IMR-90 (cell line): ENCODE results near the gene NCAM1. TPM values are rescaled to one million over a fixed set of nuclear protein-coding genes. Genes with fewer than 3 reads are reported as not detected.

ENCODE experiments used
- ATAC-seq: fragments of 200-7000 bp; cut with Tn5 transposase; 2 replicates; pipeline ENCODE4 v1.9.1; 2020; ENCODE audit warnings: low read depth, mild to moderate bottlenecking, moderate library complexity
- BruUV-seq: library from RNA; stranded (reverse); fragments of 400-500 nt; replicated peaks from 2 replicates; lab custom pipeline; 2021; lab: Mats Ljungman, UMichigan
- CTCF ChIA-PET: fragments of 300-600 bp; formaldehyde crosslinking; extraction: SDS; loops from one replicate; lab custom pipeline; 2021; ENCODE audit warnings: antibody characterized with exemption; lab: Yijun Ruan, JAX
- POLR2A ChIA-PET: fragments of 300-600 bp; sonication (Branson Sonifier 250); formaldehyde crosslinking; loops from one replicate; lab custom pipeline; 2022; ENCODE audit warnings: antibody characterized with exemption; ENCODE audit not compliant: unreplicated experiment; lab: Charles Lee
- DNase-seq: peaks from one replicate; pipeline ENCODE4 v3.0.0; 2013
- H2AFZ ChIP-seq: replicated peaks from 2 replicates; pipeline ENCODE3; 2013; ENCODE audit warnings: low read length, mild to moderate bottlenecking; ENCODE audit not compliant: poor library complexity
- H2AK5ac ChIP-seq: 2 replicates; pipeline ENCODE4 v1.6.1; 2013; ENCODE audit warnings: low read depth, low read length, inconsistent platforms
- H2AK9ac ChIP-seq: replicated peaks from 2 replicates; pipeline ENCODE3; 2013; ENCODE audit warnings: mild to moderate bottlenecking, low read depth, low read length, moderate library complexity; ENCODE audit not compliant: poor library complexity
- H2BK120ac ChIP-seq: 2 replicates; pipeline ENCODE4 v1.6.1; 2013; ENCODE audit warnings: low read depth, low read length, inconsistent platforms
- H2BK15ac ChIP-seq: 3 replicates; pipeline ENCODE4 v1.6.1; 2013; ENCODE audit warnings: low read depth, low read length, inconsistent platforms
- H2BK20ac ChIP-seq: 2 replicates; pipeline ENCODE4 v1.6.1; 2013; ENCODE audit warnings: low read depth, mild to moderate bottlenecking, inconsistent platforms, low read length, moderate library complexity
- H2BK5ac ChIP-seq: 2 replicates; pipeline ENCODE4 v1.6.1; 2013; ENCODE audit warnings: mild to moderate bottlenecking, low read depth, low read length, inconsistent platforms; ENCODE audit not compliant: poor library complexity, severe bottlenecking
- H3K14ac ChIP-seq: replicated peaks from 2 replicates; pipeline ENCODE4 v1.6.1; 2013; ENCODE audit warnings: low read depth, low read length, inconsistent platforms
- H3K18ac ChIP-seq: 2 replicates; pipeline ENCODE4 v1.6.1; 2013; ENCODE audit warnings: low read depth, low read length, control low read depth
- H3K23ac ChIP-seq: 2 replicates; pipeline ENCODE4 v1.6.1; 2013; ENCODE audit warnings: low read depth, low read length, inconsistent platforms
- H3K27ac ChIP-seq: 2 replicates; pipeline ENCODE4 v1.5.1; 2013; ENCODE audit warnings: mild to moderate bottlenecking, control low read depth, low read length; ENCODE audit not compliant: insufficient read depth
- H3K27me3 ChIP-seq: 2 replicates; pipeline ENCODE4 v1.6.1; 2013; ENCODE audit warnings: low read length; ENCODE audit not compliant: control insufficient read depth, insufficient read depth
- H3K36me3 ChIP-seq: 2 replicates; pipeline ENCODE4 v1.6.1; 2013; ENCODE audit warnings: low read length, mixed read lengths; ENCODE audit not compliant: control insufficient read depth, insufficient read depth
- H3K4ac ChIP-seq: 2 replicates; pipeline ENCODE4 v1.6.1; 2013; ENCODE audit warnings: low read depth, low read length, inconsistent platforms
- H3K4me1 ChIP-seq: 2 replicates; pipeline ENCODE4 v1.6.1; 2013; ENCODE audit warnings: low read length, mixed read lengths; ENCODE audit not compliant: control insufficient read depth, insufficient read depth
- H3K4me2 ChIP-seq: 2 replicates; pipeline ENCODE4 v1.6.1; 2013; ENCODE audit warnings: low read depth, mild to moderate bottlenecking, control low read depth, low read length, moderate library complexity
- H3K4me3 ChIP-seq: 2 replicates; pipeline ENCODE4 v1.5.1; 2013; ENCODE audit warnings: low read depth, mild to moderate bottlenecking, control low read depth, low read length, moderate library complexity; ENCODE audit not compliant: insufficient read depth
- H3K56ac ChIP-seq: 2 replicates; pipeline ENCODE4 v1.6.1; 2013; ENCODE audit warnings: low read length, inconsistent platforms; ENCODE audit not compliant: insufficient read depth; ENCODE audit errors: extremely low read depth
- H3K79me1 ChIP-seq, 2 experiments: 2 replicates each; pipeline ENCODE4 v1.6.1; 2013; ENCODE audit warnings: low read length in 2 of 2, inconsistent platforms in 1 of 2, low read depth in 1 of 2
- H3K9ac ChIP-seq: 2 replicates; pipeline ENCODE4 v1.6.1; 2013; ENCODE audit warnings: low read depth, low read length, control low read depth
- H3K9me1 ChIP-seq: 2 replicates; pipeline ENCODE4 v1.6.1; 2013; ENCODE audit warnings: low read length, inconsistent platforms; ENCODE audit not compliant: insufficient read depth
- H3K9me3 ChIP-seq: 2 replicates; pipeline ENCODE4 v1.6.1; 2013; ENCODE audit warnings: low read length; ENCODE audit not compliant: control insufficient read depth, insufficient read depth
- H4K20me1 ChIP-seq: 2 replicates; pipeline ENCODE4 v1.6.1; 2013; ENCODE audit warnings: low read length, inconsistent platforms; ENCODE audit not compliant: insufficient read depth
- H4K5ac ChIP-seq: 2 replicates; pipeline ENCODE4 v1.6.1; 2013; ENCODE audit warnings: mild to moderate bottlenecking, low read depth, low read length, control low read depth
- H4K8ac ChIP-seq, 2 experiments: 2 replicates each; pipeline ENCODE4 v1.6.1; 2013; ENCODE audit warnings: low read depth in 2 of 2, low read length in 2 of 2, control low read depth in 1 of 2, inconsistent platforms in 1 of 2
- H4K91ac ChIP-seq: 2 replicates; pipeline ENCODE4 v1.6.1; 2013; ENCODE audit warnings: low read depth, low read length, inconsistent platforms; ENCODE audit not compliant: insufficient read depth
- BHLHE40 ChIP-seq: fragments of 150-350 bp; IDR thresholded peaks from 2 replicates; pipeline ENCODE4 v1.6.1; 2016; ENCODE audit warnings: mild to moderate bottlenecking, low read depth, low read length
- CEBPB ChIP-seq: IDR thresholded peaks from 2 replicates; pipeline ENCODE4 v1.6.1; 2012; ENCODE audit warnings: low read depth, low read length, improper control_type of control experiment
- CHD1 ChIP-seq: IDR thresholded peaks from 2 replicates; pipeline ENCODE4 v1.6.1; 2012; ENCODE audit warnings: low read depth, low read length, improper control_type of control experiment
- CTCF ChIP-seq: conservative IDR thresholded peaks from 2 replicates; pipeline ENCODE4 v1.5.1; 2012; ENCODE audit warnings: mild to moderate bottlenecking, low read depth, low read length, improper control_type of control experiment
- ELK1 ChIP-seq: fragments of 150-350 bp; IDR thresholded peaks from 2 replicates; pipeline ENCODE4 v1.6.1; 2016; ENCODE audit warnings: low read depth, mild to moderate bottlenecking, low read length, moderate library complexity, borderline replicate concordance
- FOS ChIP-seq: fragments of 150-350 bp; IDR thresholded peaks from 2 replicates; pipeline ENCODE4 v1.6.1; 2016; ENCODE audit warnings: low read depth, low read length
- MAFK ChIP-seq: IDR thresholded peaks from 2 replicates; pipeline ENCODE4 v1.6.1; 2012; ENCODE audit warnings: low read depth, low read length, improper control_type of control experiment
- MAZ ChIP-seq: IDR thresholded peaks from 2 replicates; pipeline ENCODE4 v1.6.1; 2012; ENCODE audit warnings: low read depth, mild to moderate bottlenecking, low read length, improper control_type of control experiment, moderate library complexity, borderline replicate concordance
- MXI1 ChIP-seq: IDR thresholded peaks from 2 replicates; pipeline ENCODE4 v1.6.1; 2012; ENCODE audit warnings: low read depth, mild to moderate bottlenecking, low read length, moderate library complexity, borderline replicate concordance
- NFE2L2 ChIP-seq: fragments of 150-350 bp; IDR thresholded peaks from 2 replicates; pipeline ENCODE4 v1.6.1; 2016; ENCODE audit warnings: low read depth, mild to moderate bottlenecking, low read length
- POLR2A ChIP-seq: IDR thresholded peaks from 2 replicates; pipeline ENCODE4 v1.6.1; 2012; ENCODE audit warnings: mild to moderate bottlenecking, low read depth, low read length
- RAD21 ChIP-seq: IDR thresholded peaks from 2 replicates; pipeline ENCODE4 v1.6.1; 2012; ENCODE audit warnings: low read length, improper control_type of control experiment
- RCOR1 ChIP-seq: IDR thresholded peaks from 2 replicates; pipeline ENCODE4 v1.6.1; 2012; ENCODE audit warnings: mild to moderate bottlenecking, low read length, improper control_type of control experiment; ENCODE audit not compliant: insufficient replicate concordance
- RFX5 ChIP-seq: IDR thresholded peaks from 2 replicates; pipeline ENCODE4 v1.8.0; 2012; ENCODE audit warnings: low read depth, mild to moderate bottlenecking, low read length, moderate library complexity
- SMC3 ChIP-seq: fragments of 150-350 bp; IDR thresholded peaks from 2 replicates; pipeline ENCODE4 v1.6.1; 2016; ENCODE audit warnings: low read depth, mild to moderate bottlenecking, antibody characterized with exemption, low read length, moderate library complexity
- USF2 ChIP-seq: fragments of 150-350 bp; IDR thresholded peaks from 2 replicates; pipeline ENCODE4 v1.6.1; 2017; ENCODE audit warnings: mild to moderate bottlenecking, antibody characterized with exemption, low read length, low read depth
- WGBS, 2 experiments: methylation state at CpG; one replicate each; pipeline versions ENCODE4 v1.1.5 to v1.1.7; 2013; ENCODE audit warnings: missing lambda C conversion rate in 2 of 2; ENCODE audit not compliant: insufficient read length in 1 of 2; ENCODE audit errors: extremely low coverage in 2 of 2; 5-methylcytosine and 5-hydroxymethylcytosine counted together
- dilution Hi-C: fragments of 300-500 bp; cut with HindIII; formaldehyde crosslinking; loops from one replicate; pipeline ENCODE4 v1.14.3; 2018; ENCODE audit warnings: low sequenced_read_pairs; ENCODE audit not compliant: unreplicated experiment
- in situ Hi-C: fragments of 300-500 bp; cut with MboI; formaldehyde crosslinking; loops from 3 replicates; pipeline ENCODE4 v1.14.3; 2019; ENCODE audit warnings: low sequenced_read_pairs, inconsistent platforms, mixed read lengths
- intact Hi-C: fragments of 100-400 bp; cut with micrococcal nuclease; formaldehyde crosslinking; loops from 2 replicates; pipeline ENCODE4 v1.10.0; 2022
- polyA plus RNA-seq, 3 experiments: library from polyadenylated mRNA; depleted of rRNA; stranded (reverse); fragments of >200 nt; gene quantifications; 2 replicates each; pipeline ENCODE4 v1.2.3, GENCODE V29; 2012; ENCODE audit warnings: low replicate concordance in 1 of 3
- total RNA-seq: library from RNA; depleted of rRNA; stranded (reverse); fragments of >200 nt; gene quantifications from 2 replicates; pipeline ENCODE4 v1.2.3, GENCODE V29; 2012

Gene NCAM1
- total and polyA plus RNA-seq, 2 of the 4 experiments (the other 2 are of a cell fraction) = 0.09 to 0.18 TPM

GRCh38 chr11:113197446-113197845 is 236.2 kb downstream of the NCAM1 start:
- H3K27me3 ChIP-seq = no peaks in the 10 kb centered on the region
- H2AK9ac ChIP-seq = no peak overlapping the region
- no TSS peak for BruUV-seq
- dilution Hi-C loops = no loop called here
- H3K18ac ChIP-seq = no peak overlapping the region
- in situ Hi-C loops = no loop called here
- H3K27ac ChIP-seq = no peak overlapping the region
- ChIA-PET POLR2A (no interaction called here), CTCF (no interaction called here)
- no peak overlapping the region for H2BK15ac ChIP-seq
- no peak overlapping the region for H4K91ac ChIP-seq
- no peak overlapping the region for H3K9ac ChIP-seq
- no peak overlapping the region for H2AFZ ChIP-seq
- no peaks in the 10 kb centered on the region for H3K79me1 ChIP-seq
- no peak overlapping the region for H3K4me2 ChIP-seq
- intact Hi-C loops = no loop called here
- H3K23ac ChIP-seq = no peak overlapping the region
- no peaks in the 10 kb centered on the region for H3K9me3 ChIP-seq
- no peak overlapping the region for H2BK5ac ChIP-seq
- H3K4ac ChIP-seq = no peak overlapping the region
- no peak overlapping the region for H2AK5ac ChIP-seq
- no peaks in the 10 kb centered on the region for H4K20me1 ChIP-seq
- TF ChIP-seq CEBPB = no peak
- no peak for TF ChIP-seq USF2
- no peak for TF ChIP-seq MAFK
- no peak for TF ChIP-seq RAD21
- TF ChIP-seq BHLHE40 = no peak
- no peak for TF ChIP-seq SMC3
- TF ChIP-seq MXI1 = no peak
- TF ChIP-seq NFE2L2 = no peak
- no peak for TF ChIP-seq CTCF
- no peak for TF ChIP-seq ELK1
- TF ChIP-seq RCOR1 = no peak
- TF ChIP-seq CHD1 = no peak
- no peak for TF ChIP-seq MAZ
- no peak for TF ChIP-seq RFX5
- no peak for TF ChIP-seq POLR2A
- TF ChIP-seq FOS = no peak
- 100% methylated on average over 1 of the region's 3 CpGs; no CpG with 5 or more reads in 1 of the 2 experiments for WGBS, 2 experiments
- ATAC-seq (no peak), DNase-seq (no peak)
- no peaks in the 10 kb centered on the region for H3K36me3 ChIP-seq
- H3K4me3 ChIP-seq = no peak overlapping the region
- no peaks in the 10 kb centered on the region for H3K4me1 ChIP-seq
- H4K8ac ChIP-seq = no peak overlapping the region
- no peak overlapping the region for H3K14ac ChIP-seq
- no peaks in the 10 kb centered on the region for H3K9me1 ChIP-seq
- H2BK120ac ChIP-seq = no peak overlapping the region
- H2BK20ac ChIP-seq = no peak overlapping the region
- no peak overlapping the region for H4K5ac ChIP-seq
- no peak overlapping the region for H3K56ac ChIP-seq
